Parathyroid adenoma (tissue), 2 donors: ENCODE data around the gene NTN3.

Source experiments
- H2AFZ ChIP-seq: fragments of 300-600 bp; sonication (generic); one replicate; pipeline ENCODE4 v1.7.0; 2017; ENCODE audit warnings: antibody characterized with exemption, mild to moderate bottlenecking
- H3K27ac ChIP-seq: fragments of 300-600 bp; sonication (generic); one replicate; pipeline ENCODE4 v1.7.0; 2017
- H3K27me3 ChIP-seq: fragments of 300-600 bp; sonication (generic); one replicate; pipeline ENCODE4 v1.7.0; 2017; ENCODE audit warnings: low read length; ENCODE audit not compliant: control insufficient read depth, insufficient read depth
- H3K36me3 ChIP-seq: fragments of 300-600 bp; sonication (generic); one replicate; pipeline ENCODE4 v1.7.0; 2017; ENCODE audit warnings: low read length; ENCODE audit not compliant: control insufficient read depth, insufficient read depth
- H3K4me1 ChIP-seq: fragments of 300-600 bp; sonication (generic); one replicate; pipeline ENCODE4 v1.7.0; 2017; ENCODE audit warnings: control low read depth
- H3K4me2 ChIP-seq: fragments of 300-600 bp; sonication (generic); one replicate; pipeline ENCODE4 v1.7.0; 2017; ENCODE audit warnings: low read length
- H3K4me3 ChIP-seq: fragments of 300-600 bp; sonication (generic); one replicate; pipeline ENCODE4 v1.7.0; 2017; ENCODE audit warnings: low read depth, low read length
- H3K79me2 ChIP-seq: fragments of 300-600 bp; sonication (generic); one replicate; pipeline ENCODE4 v1.7.0; 2017; ENCODE audit warnings: control low read depth
- H3K9ac ChIP-seq: fragments of 300-600 bp; sonication (generic); one replicate; pipeline ENCODE4 v1.7.0; 2017; ENCODE audit warnings: mild to moderate bottlenecking
- H3K9me3 ChIP-seq: fragments of 300-600 bp; sonication (generic); one replicate; pipeline ENCODE4 v1.7.0; 2017; ENCODE audit warnings: low read length; ENCODE audit not compliant: control insufficient read depth
- CTCF ChIP-seq: fragments of 300-600 bp; sonication (generic); IDR thresholded peaks from one replicate; pipeline ENCODE4 v1.7.0; 2017; ENCODE audit warnings: antibody characterized with exemption, mild to moderate bottlenecking
- donor health status: primary hyperparathyroidism.

Gene NTN3

DNA sequence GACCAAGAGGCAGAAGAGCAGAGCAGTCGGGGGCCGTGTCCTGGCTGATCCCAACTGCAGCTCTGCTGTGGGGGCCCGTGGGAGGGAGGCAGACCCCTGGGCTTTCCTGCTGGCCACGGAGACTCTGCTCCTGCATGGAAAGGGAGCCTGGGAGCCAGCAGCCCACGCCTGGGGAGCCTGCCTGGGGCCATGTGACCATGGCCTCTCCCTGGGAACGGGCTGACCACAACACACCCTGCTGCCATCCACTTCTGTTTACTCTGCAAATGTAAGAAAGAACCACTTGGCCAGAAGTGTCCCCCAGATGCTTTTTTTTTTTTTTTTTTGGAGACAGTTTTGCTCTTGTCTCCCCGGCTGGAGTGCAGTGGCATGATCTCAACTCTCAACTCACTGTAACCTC is 13.2 kb upstream of the NTN3 start:
- no peak overlapping the region for H3K4me3 ChIP-seq
- TF ChIP-seq CTCF = no peak
- H3K4me1 ChIP-seq = peaks cover 9% of the 10 kb centered on the region
- no peak overlapping the region for H3K9ac ChIP-seq
- no peak overlapping the region for H2AFZ ChIP-seq
- H3K9me3 ChIP-seq = no peaks in the 10 kb centered on the region
- no peaks in the 10 kb centered on the region for H3K79me2 ChIP-seq
- H3K27ac ChIP-seq = no peak overlapping the region
- no peaks in the 10 kb centered on the region for H3K27me3 ChIP-seq
- no peaks in the 10 kb centered on the region for H3K36me3 ChIP-seq
- no peak overlapping the region for H3K4me2 ChIP-seq

- H3K4me2 ChIP-seq = peak overlapping the region; percentile 82
- H3K4me1 ChIP-seq = peaks cover 9% of the 10 kb centered on the region
- TF ChIP-seq CTCF = no peak
- H3K9ac ChIP-seq = no peak overlapping the region
- H3K27me3 ChIP-seq = no peaks in the 10 kb centered on the region
- H3K4me3 ChIP-seq = peak overlapping the region; percentile 72
- no peaks in the 10 kb centered on the region for H3K36me3 ChIP-seq
- H3K79me2 ChIP-seq = no peaks in the 10 kb centered on the region
- H3K27ac ChIP-seq = peak overlapping the region; percentile 16
- peak overlapping the region; percentile 98 for H2AFZ ChIP-seq
- no peaks in the 10 kb centered on the region for H3K9me3 ChIP-seq
These were observed 12.0 kb upstream of the NTN3 start for GRCh38 chr16:2458887-2459646.

DNA sequence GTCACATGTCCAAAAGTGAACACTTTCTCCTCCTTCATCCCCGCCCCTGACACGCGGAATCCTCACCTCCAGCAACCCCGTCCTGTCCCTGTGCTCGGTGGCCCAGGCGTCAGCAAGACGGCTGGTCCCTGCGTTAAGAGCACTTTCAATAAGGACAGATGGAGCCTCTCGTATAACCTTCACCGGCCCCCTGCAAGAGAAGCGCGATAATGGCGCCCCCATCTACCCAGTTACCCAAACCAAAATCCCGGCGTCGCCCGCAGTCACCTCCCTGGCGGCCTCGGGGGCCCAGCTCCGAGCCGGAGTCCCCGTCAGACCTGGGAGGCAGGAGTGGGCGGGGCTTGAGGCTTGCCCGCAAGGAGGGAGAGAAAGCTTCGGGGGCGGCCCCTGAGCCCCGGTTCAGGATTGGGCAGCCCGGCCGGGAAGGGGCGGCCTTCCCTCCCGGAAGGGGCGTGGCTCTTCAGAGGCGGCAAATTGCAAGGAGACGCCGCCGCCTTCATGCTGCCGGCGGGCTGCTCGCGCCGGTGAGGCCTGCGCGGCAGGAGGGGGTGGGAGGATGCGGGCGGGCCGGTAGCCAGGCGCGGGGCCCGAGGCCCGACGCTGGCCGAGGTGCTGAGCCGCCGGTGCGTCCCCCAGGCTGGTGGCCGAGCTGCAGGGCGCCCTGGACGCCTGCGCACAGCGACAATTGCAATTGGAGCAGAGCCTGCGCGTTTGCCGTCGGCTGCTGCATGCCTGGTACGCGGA is 11.3 kb upstream of the NTN3 start, which contains the start of gene TEDC2:
TSS of gene TEDC2 (plus strand) at position 463 of the 744 bp plus-strand sequence. CDS start at position 499, 36 bp downstream.
- no peak within 1 kb of the TSS for H3K9ac ChIP-seq

DNA sequence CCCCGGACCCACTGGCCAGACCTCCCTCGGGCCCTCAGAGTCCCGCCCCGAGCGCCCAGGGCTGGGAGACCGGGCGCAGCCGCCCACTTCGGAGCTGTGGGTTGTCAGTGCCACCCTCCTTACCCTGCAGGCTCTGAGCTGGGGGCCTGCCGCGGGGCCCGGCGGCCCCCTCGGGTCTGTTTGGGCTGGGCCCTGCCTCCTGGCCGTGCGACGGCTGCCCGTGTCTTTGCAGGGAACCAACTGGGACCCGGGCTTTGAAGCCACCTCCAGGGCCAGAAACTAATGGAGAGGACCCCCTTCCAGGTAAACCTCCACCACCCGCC is 10.7 kb upstream of the NTN3 start:
- no peaks in the 10 kb centered on the region for H3K9me3 ChIP-seq
- H3K4me2 ChIP-seq = peak overlapping the region; percentile 82
- no peaks in the 10 kb centered on the region for H3K27me3 ChIP-seq
- peak overlapping the region; percentile 72 for H3K4me3 ChIP-seq
- no peak overlapping the region for H3K9ac ChIP-seq
- H3K36me3 ChIP-seq = no peaks in the 10 kb centered on the region
- TF ChIP-seq CTCF = no peak
- H3K79me2 ChIP-seq = no peaks in the 10 kb centered on the region
- peaks cover 9% of the 10 kb centered on the region for H3K4me1 ChIP-seq
- H2AFZ ChIP-seq = peak overlapping the region; percentile 98
- H3K27ac ChIP-seq = no peak overlapping the region

More for the DNA sequence above, 11.3 kb upstream of the NTN3 start, which contains the start of gene TEDC2:
- peak within 1 kb of the TSS; percentile 16 for H3K27ac ChIP-seq
- H2AFZ ChIP-seq = peak within 1 kb of the TSS; percentile 98
- H3K9me3 ChIP-seq = no peaks in the 10 kb centered on the region
- TF ChIP-seq CTCF = no peak
- H3K4me2 ChIP-seq = peak within 1 kb of the TSS; percentile 82
- peaks cover 9% of the 10 kb centered on the region for H3K4me1 ChIP-seq
- peak within 1 kb of the TSS; percentile 72 for H3K4me3 ChIP-seq
- H3K27me3 ChIP-seq = no peaks in the 10 kb centered on the region
- no peaks in the 10 kb centered on the region for H3K36me3 ChIP-seq
- H3K79me2 ChIP-seq = no peaks in the 10 kb centered on the region
